Measurements from ENCODE around the gene ATP1B1.

ATP1B1 gene

DNA sequence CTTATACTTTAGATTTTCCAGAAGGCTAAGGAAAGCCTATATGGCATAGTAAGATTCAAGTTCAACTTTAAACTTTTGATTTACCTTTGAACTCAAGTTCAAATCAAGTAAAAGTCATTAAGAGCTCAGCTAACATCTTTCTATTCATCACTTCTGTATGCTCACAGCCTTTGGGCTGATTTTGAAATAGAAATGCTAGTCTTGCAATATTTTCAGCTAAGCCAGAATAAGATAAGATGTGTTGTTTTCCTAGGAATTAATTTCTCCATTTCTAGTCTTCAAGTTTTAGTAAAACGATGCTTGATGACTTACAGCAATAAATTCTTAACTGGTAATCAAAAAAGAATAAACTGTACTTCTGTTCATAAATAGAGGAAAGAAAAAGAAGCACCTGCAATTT is 35.6 kb downstream of the ATP1B1 start:
- CTCF ChIA-PET: interaction anchor here (1.3 kb wide), 1 partner anchor 206 kb away, joined by 5 read pairs; no protein-coding TSS in a partner anchor
- Histone ChIP-seq H3K4me1 (ENCODE audit: control insufficient read depth, insufficient read depth, low read length) (no peaks in the 10 kb centered on the region), H3K27ac (ENCODE audit: extremely low read depth, low read depth, low read length) (no peak overlapping the region), H3K36me3 (ENCODE audit: control insufficient read depth in 2 of 2, insufficient read depth in 1 of 2, low read length in 2 of 2) (no peaks in the 10 kb centered on the region), H3K9me3 (ENCODE audit: control insufficient read depth, insufficient read depth, low read depth, low read length) (no peaks in the 10 kb centered on the region), H3K4me3 (ENCODE audit: low read depth, low read length) (no peak overlapping the region)
- POLR2A ChIA-PET: no interaction called here
- no peak for TF ChIP-seq ZNF221 (tag by site-specific recombination; IDR thresholded peaks at IDR 0.05; ENCODE audit: borderline replicate concordance)
- TF ChIP-seq HOXC10 (CRISPR knock-in tag; IDR thresholded peaks at IDR 0.05): no peak
- TF ChIP-seq TRIM28 (IDR thresholded peaks at IDR 0.05; ENCODE audit: borderline replicate concordance, low read length): no peak
- TF ChIP-seq ZNF354C (tag by site-specific recombination; IDR thresholded peaks at IDR 0.05; ENCODE audit: borderline replicate concordance, low read depth): no peak
- TF ChIP-seq, protein P1, sequence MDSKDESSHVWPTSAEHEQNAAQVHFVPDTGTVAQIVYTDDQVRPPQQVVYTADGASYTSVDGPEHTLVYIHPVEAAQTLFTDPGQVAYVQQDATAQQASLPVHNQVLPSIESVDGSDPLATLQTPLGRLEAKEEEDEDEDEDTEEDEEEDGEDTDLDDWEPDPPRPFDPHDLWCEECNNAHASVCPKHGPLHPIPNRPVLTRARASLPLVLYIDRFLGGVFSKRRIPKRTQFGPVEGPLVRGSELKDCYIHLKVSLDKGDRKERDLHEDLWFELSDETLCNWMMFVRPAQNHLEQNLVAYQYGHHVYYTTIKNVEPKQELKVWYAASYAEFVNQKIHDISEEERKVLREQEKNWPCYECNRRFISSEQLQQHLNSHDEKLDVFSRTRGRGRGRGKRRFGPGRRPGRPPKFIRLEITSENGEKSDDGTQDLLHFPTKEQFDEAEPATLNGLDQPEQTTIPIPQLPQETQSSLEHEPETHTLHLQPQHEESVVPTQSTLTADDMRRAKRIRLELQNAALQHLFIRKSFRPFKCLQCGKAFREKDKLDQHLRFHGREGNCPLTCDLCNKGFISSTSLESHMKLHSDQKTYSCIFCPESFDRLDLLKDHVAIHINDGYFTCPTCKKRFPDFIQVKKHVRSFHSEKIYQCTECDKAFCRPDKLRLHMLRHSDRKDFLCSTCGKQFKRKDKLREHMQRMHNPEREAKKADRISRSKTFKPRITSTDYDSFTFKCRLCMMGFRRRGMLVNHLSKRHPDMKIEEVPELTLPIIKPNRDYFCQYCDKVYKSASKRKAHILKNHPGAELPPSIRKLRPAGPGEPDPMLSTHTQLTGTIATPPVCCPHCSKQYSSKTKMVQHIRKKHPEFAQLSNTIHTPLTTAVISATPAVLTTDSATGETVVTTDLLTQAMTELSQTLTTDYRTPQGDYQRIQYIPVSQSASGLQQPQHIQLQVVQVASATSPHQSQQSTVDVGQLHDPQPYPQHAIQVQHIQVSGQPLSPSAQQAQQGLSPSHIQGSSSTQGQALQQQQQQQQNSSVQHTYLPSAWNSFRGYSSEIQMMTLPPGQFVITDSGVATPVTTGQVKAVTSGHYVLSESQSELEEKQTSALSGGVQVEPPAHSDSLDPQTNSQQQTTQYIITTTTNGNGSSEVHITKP (tag by site-specific recombination; IDR thresholded peaks at IDR 0.05): no peak
- no peak for TF ChIP-seq ZNF529 (tag by site-specific recombination; IDR thresholded peaks at IDR 0.05; ENCODE audit: insufficient replicate concordance)
- no peak for TF ChIP-seq ATF2 (tag by site-specific recombination; IDR thresholded peaks at IDR 0.05; ENCODE audit: low read depth)
- no peak for TF ChIP-seq KLF1 (tag by site-specific recombination; IDR thresholded peaks at IDR 0.05)
- TF ChIP-seq KLF10 (tag by site-specific recombination; IDR thresholded peaks at IDR 0.05): no peak
- TF ChIP-seq GLI4 (tag by site-specific recombination; IDR thresholded peaks at IDR 0.05): no peak
- no peak for TF ChIP-seq ZNF777 (tag by site-specific recombination; IDR thresholded peaks at IDR 0.05; ENCODE audit: borderline replicate concordance)
- TF ChIP-seq, protein P2, sequence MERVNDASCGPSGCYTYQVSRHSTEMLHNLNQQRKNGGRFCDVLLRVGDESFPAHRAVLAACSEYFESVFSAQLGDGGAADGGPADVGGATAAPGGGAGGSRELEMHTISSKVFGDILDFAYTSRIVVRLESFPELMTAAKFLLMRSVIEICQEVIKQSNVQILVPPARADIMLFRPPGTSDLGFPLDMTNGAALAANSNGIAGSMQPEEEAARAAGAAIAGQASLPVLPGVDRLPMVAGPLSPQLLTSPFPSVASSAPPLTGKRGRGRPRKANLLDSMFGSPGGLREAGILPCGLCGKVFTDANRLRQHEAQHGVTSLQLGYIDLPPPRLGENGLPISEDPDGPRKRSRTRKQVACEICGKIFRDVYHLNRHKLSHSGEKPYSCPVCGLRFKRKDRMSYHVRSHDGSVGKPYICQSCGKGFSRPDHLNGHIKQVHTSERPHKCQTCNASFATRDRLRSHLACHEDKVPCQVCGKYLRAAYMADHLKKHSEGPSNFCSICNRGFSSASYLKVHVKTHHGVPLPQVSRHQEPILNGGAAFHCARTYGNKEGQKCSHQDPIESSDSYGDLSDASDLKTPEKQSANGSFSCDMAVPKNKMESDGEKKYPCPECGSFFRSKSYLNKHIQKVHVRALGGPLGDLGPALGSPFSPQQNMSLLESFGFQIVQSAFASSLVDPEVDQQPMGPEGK (tag by site-specific recombination; IDR thresholded peaks at IDR 0.05): no peak
- TF ChIP-seq OSR2 (tag by site-specific recombination; IDR thresholded peaks at IDR 0.05): no peak
- no peak for TF ChIP-seq ZNF274 (IDR thresholded peaks at IDR 0.05; ENCODE audit: low read length)
- no peak for TF ChIP-seq ZNF274 (tag by site-specific recombination; IDR thresholded peaks at IDR 0.05; ENCODE audit: borderline replicate concordance)
- no peak for TF ChIP-seq ZBTB7A (tag by site-specific recombination; IDR thresholded peaks at IDR 0.05; ENCODE audit: low read depth)

DNA sequence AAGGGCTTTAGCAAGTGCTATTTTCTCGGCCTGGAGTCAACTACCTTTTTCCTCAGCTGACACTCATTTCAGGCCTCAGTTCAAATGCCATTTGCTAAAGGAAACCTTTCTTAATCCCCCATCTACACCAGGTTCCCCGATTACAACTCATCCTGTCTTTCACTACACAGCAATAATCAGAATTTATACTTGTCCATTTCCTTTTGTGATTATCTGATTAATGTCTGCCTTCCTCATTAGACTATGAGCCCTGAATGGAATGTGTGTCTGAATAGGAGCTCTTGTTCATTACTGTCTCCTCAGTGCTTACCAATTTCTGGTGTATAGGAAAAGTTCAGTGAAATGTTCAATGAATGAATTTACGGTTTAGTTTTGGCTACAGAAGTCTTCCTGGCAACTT is 36.9 kb downstream of the ATP1B1 start:
- Histone ChIP-seq H3K36me3 (ENCODE audit: control insufficient read depth in 2 of 2, insufficient read depth in 1 of 2, low read length in 2 of 2) (no peaks in the 10 kb centered on the region), H3K27ac (ENCODE audit: extremely low read depth, low read depth, low read length) (no peak overlapping the region), H3K4me1 (ENCODE audit: control insufficient read depth, insufficient read depth, low read length) (no peaks in the 10 kb centered on the region), H3K9me3 (ENCODE audit: control insufficient read depth, insufficient read depth, low read depth, low read length) (no peaks in the 10 kb centered on the region), H3K4me3 (ENCODE audit: low read depth, low read length) (no peak overlapping the region)
- ChIA-PET CTCF (no interaction called here), POLR2A (no interaction called here)
- TF ChIP-seq, protein P3, sequence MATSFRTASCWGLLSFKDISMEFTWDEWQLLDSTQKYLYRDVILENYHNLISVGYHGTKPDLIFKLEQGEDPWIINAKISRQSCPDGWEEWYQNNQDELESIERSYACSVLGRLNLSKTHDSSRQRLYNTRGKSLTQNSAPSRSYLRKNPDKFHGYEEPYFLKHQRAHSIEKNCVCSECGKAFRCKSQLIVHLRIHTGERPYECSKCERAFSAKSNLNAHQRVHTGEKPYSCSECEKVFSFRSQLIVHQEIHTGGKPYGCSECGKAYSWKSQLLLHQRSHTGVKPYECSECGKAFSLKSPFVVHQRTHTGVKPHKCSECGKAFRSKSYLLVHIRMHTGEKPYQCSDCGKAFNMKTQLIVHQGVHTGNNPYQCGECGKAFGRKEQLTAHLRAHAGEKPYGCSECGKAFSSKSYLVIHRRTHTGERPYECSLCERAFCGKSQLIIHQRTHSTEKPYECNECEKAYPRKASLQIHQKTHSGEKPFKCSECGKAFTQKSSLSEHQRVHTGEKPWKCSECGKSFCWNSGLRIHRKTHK (tag by site-specific recombination; IDR thresholded peaks at IDR 0.05): no peak
- TF ChIP-seq ZBTB49 (tag by site-specific recombination; IDR thresholded peaks at IDR 0.05; ENCODE audit: low read depth): no peak
- TF ChIP-seq ZNF624 (tag by site-specific recombination; IDR thresholded peaks at IDR 0.05): no peak
- TF ChIP-seq ZNF521 (tag by site-specific recombination; IDR thresholded peaks at IDR 0.05): no peak
- no peak for TF ChIP-seq ZNF621 (tag by site-specific recombination; IDR thresholded peaks at IDR 0.05)
- TF ChIP-seq ZEB2 (tag by site-specific recombination; IDR thresholded peaks at IDR 0.05): no peak
- TF ChIP-seq ZNF660 (tag by site-specific recombination; IDR thresholded peaks at IDR 0.05): no peak
- TF ChIP-seq ZNF488 (tag by site-specific recombination; IDR thresholded peaks at IDR 0.05): no peak
- TF ChIP-seq KLF9 (tag by site-specific recombination; IDR thresholded peaks at IDR 0.05; ENCODE audit: low read depth): no peak
